Liver (tissue), 9 donors: Measurements from ENCODE around the gene PCNT. TPM values are rescaled to one million over a fixed set of nuclear protein-coding genes. Genes with fewer than 3 reads are reported as not detected.

Experiments used
- DNase-seq: peaks from one replicate; pipeline ENCODE4 v3.0.0-alpha.2; 2017; ENCODE audit warnings: low spot score
- H3K27ac ChIP-seq, 2 donors: one replicate each; pipeline ENCODE4 v1.7.0; 2013; ENCODE audit warnings: inconsistent platforms in 2 of 2, low read length in 2 of 2, control low read depth in 1 of 2, low read depth in 1 of 2, mild to moderate bottlenecking in 1 of 2
- H3K27me3 ChIP-seq, 4 donors: one replicate each; pipeline versions ENCODE4 v1.6.1 to v1.7.0; 2013; ENCODE audit warnings: low read length in 3 of 4, inconsistent platforms in 1 of 4, mild to moderate bottlenecking in 1 of 4, moderate library complexity in 1 of 4; ENCODE audit not compliant: control insufficient read depth in 4 of 4, insufficient read depth in 4 of 4
- H3K36me3 ChIP-seq, 4 donors: one replicate each; pipeline versions ENCODE4 v1.6.1 to v1.7.0; 2013; ENCODE audit warnings: low read length in 3 of 4, mild to moderate bottlenecking in 3 of 4, low read depth in 1 of 4, moderate library complexity in 1 of 4; ENCODE audit not compliant: control insufficient read depth in 4 of 4, insufficient read depth in 3 of 4
- H3K4me1 ChIP-seq, 4 donors: one replicate each; pipeline versions ENCODE4 v1.6.1 to v1.7.0; 2013; ENCODE audit warnings: low read length in 3 of 4, mild to moderate bottlenecking in 3 of 4, moderate library complexity in 1 of 4; ENCODE audit not compliant: control insufficient read depth in 4 of 4, insufficient read depth in 4 of 4
- H3K4me3 ChIP-seq, 3 donors: one replicate each; pipeline versions ENCODE4 v1.6.1 to v1.7.0; 2013; ENCODE audit warnings: low read length in 3 of 3, control low read depth in 1 of 3, low read depth in 1 of 3, mild to moderate bottlenecking in 1 of 3
- H3K9ac ChIP-seq, 2 donors: one replicate each; pipeline ENCODE4 v1.7.0; 2013; ENCODE audit warnings: low read length in 2 of 2, mild to moderate bottlenecking in 2 of 2, moderate library complexity in 2 of 2, control low read depth in 1 of 2, low read depth in 1 of 2
- H3K9me3 ChIP-seq, 4 donors: one replicate each; pipeline versions ENCODE4 v1.6.1 to v1.7.0; 2013; ENCODE audit warnings: low read length in 3 of 4; ENCODE audit not compliant: control insufficient read depth in 4 of 4
- ATF3 ChIP-seq: IDR thresholded peaks from 2 replicates; pipeline ENCODE4 v1.6.1; 2016; ENCODE audit warnings: antibody characterized with exemption
- EGR1 ChIP-seq, 2 donors: IDR thresholded peaks; 2 replicates each; pipeline ENCODE4 v1.6.1; 2016 to 2018; ENCODE audit warnings: antibody characterized with exemption in 2 of 2, low read depth in 2 of 2
- FOXA1 ChIP-seq: IDR thresholded peaks from 2 replicates; pipeline ENCODE4 v1.6.1; 2016; ENCODE audit warnings: antibody characterized with exemption
- FOXA2 ChIP-seq: IDR thresholded peaks from 2 replicates; pipeline ENCODE4 v1.6.1; 2016; ENCODE audit warnings: antibody characterized with exemption
- GABPA ChIP-seq, 2 donors: IDR thresholded peaks in 1 of 2; conservative IDR thresholded peaks in 1 of 2; 2 replicates each; pipeline ENCODE4 v1.6.1; 2016; ENCODE audit warnings: antibody characterized with exemption in 2 of 2, mild to moderate bottlenecking in 1 of 2, moderate library complexity in 1 of 2
- HNF4A ChIP-seq, 2 donors: conservative IDR thresholded peaks; 2 replicates each; pipeline ENCODE4 v1.6.1; 2016; ENCODE audit warnings: antibody characterized with exemption in 2 of 2, mild to moderate bottlenecking in 2 of 2
- HNF4G ChIP-seq: IDR thresholded peaks from 2 replicates; pipeline ENCODE4 v1.6.1; 2016; ENCODE audit warnings: antibody characterized with exemption
- JUND ChIP-seq, 2 donors: IDR thresholded peaks; 2 replicates each; pipeline ENCODE4 v1.6.1; 2016; ENCODE audit warnings: antibody characterized with exemption in 2 of 2
- NR2F2 ChIP-seq: IDR thresholded peaks from 2 replicates; pipeline ENCODE4 v1.6.1; 2016; ENCODE audit warnings: antibody characterized with exemption
- RAD21 ChIP-seq, 2 donors: IDR thresholded peaks; 2 replicates each; pipeline ENCODE4 v1.6.1; 2016; ENCODE audit warnings: antibody characterized with exemption in 2 of 2, mild to moderate bottlenecking in 2 of 2
- REST ChIP-seq: IDR thresholded peaks from 2 replicates; pipeline ENCODE4 v1.6.1; 2016; ENCODE audit warnings: antibody characterized with exemption, mild to moderate bottlenecking
- RXRA ChIP-seq, 2 donors: IDR thresholded peaks; 2 replicates each; pipeline ENCODE4 v1.6.1; 2017 to 2018; ENCODE audit warnings: antibody characterized with exemption in 2 of 2, mild to moderate bottlenecking in 1 of 2
- SP1 ChIP-seq: IDR thresholded peaks from 2 replicates; pipeline ENCODE4 v1.6.1; 2018; ENCODE audit warnings: antibody characterized with exemption, mild to moderate bottlenecking
- TAF1 ChIP-seq: conservative IDR thresholded peaks from 2 replicates; pipeline ENCODE4 v1.6.1; 2016; ENCODE audit warnings: antibody characterized with exemption, mild to moderate bottlenecking
- YY1 ChIP-seq: IDR thresholded peaks from 2 replicates; pipeline ENCODE4 v1.6.1; 2016; ENCODE audit warnings: antibody characterized with exemption, mild to moderate bottlenecking
- WGBS: extraction: QIAGEN DNeasy Blood & Tissue Kit; methylation state at CpG from one replicate; pipeline ENCODE4 v1.1.7; 2013; 5-methylcytosine and 5-hydroxymethylcytosine counted together
- polyA plus RNA-seq, 2 donors: library from polyadenylated mRNA; stranded (reverse) in 1 of 2; unstranded in 1 of 2; fragments of 200-250 nt in 1 of 2; fragments of >200 nt in 1 of 2; fragmentation: Nextera tagmentation in 1 of 2; extraction: Ambion mirVana in 1 of 2; gene quantifications; one replicate each; pipeline versions ENCODE4 v1.2.1 to v1.2.3, GENCODE V29; 2013 to 2015
- total RNA-seq, 2 donors: library from RNA; depleted of rRNA; stranded (reverse); fragments of >200 nt; gene quantifications; one replicate each; pipeline ENCODE4 v1.2.3, GENCODE V29; 2014
- TF ChIP-seq, protein P1 (sequence below): fragments of 150-350 bp; IDR thresholded peaks from 2 replicates; pipeline ENCODE4 v1.5.1; 2017; ENCODE audit warnings: improper control_type of control experiment, low read depth, low read length; ENCODE audit not compliant: missing input control
- TF ChIP-seq, protein P2 (sequence below): IDR thresholded peaks from 2 replicates; pipeline ENCODE4 v1.6.1; 2016; ENCODE audit warnings: antibody characterized with exemption
- donor health status: healthy.
- donor health status: healthy.
- donor health status: healthy.
- donor health status: healthy.
- donor health status: healthy.

PCNT gene
- total and polyA plus RNA-seq, 4 donors: 6.7 to 36.8 (median 15.2) TPM

GRCh38 chr21:46414965-46415275 is 91.0 kb downstream of the PCNT start:
- TF ChIP-seq FOXA1: no peak
- Histone ChIP-seq H3K27ac (no peak overlapping the region), H3K4me1 (no peaks in the 10 kb centered on the region), H3K36me3 (peaks cover 7 to 27% (median 18%) of the 10 kb centered on the region in 4 donors), H3K27me3 (no peaks in the 10 kb centered on the region), H3K9me3 (no peaks in the 10 kb centered on the region), H3K9ac (no peak overlapping the region), H3K4me3 (no peak overlapping the region)
- 98% methylated on average over 13 of the region's 13 CpGs for WGBS
- DNase-seq: no peak

GRCh38 chr21:46416551-46416950 is 92.6 kb downstream of the PCNT start:
- H3K27me3 ChIP-seq: no peaks in the 10 kb centered on the region
- H3K9ac ChIP-seq: no peak overlapping the region
- peaks cover 8 to 22% (median 15%) of the 10 kb centered on the region in 4 donors for H3K36me3 ChIP-seq
- H3K9me3 ChIP-seq: no peaks in the 10 kb centered on the region
- DNase-seq: no peak
- TF ChIP-seq GABPA (IDR thresholded peaks at IDR 0.05 in 1 of 2, conservative IDR thresholded peaks at IDR 0.05 in 1 of 2) (no peak), YY1 (no peak), REST (no peak), TAF1 (no peak), HNF4G (no peak), FOXA2 (no peak), HNF4A (conservative IDR thresholded peaks at IDR 0.05) (no peak), FOXA1 (no peak), JUND (IDR thresholded peaks at IDR 0.05) (no peak), EGR1 (IDR thresholded peaks at IDR 0.05; ENCODE audit: low read depth in 2 of 2) (no peak), RAD21 (IDR thresholded peaks at IDR 0.05) (no peak), RXRA (IDR thresholded peaks at IDR 0.05) (no peak), SP1 (no peak), NR2F2 (no peak), ATF3 (no peak)
- TF ChIP-seq, protein P1, sequence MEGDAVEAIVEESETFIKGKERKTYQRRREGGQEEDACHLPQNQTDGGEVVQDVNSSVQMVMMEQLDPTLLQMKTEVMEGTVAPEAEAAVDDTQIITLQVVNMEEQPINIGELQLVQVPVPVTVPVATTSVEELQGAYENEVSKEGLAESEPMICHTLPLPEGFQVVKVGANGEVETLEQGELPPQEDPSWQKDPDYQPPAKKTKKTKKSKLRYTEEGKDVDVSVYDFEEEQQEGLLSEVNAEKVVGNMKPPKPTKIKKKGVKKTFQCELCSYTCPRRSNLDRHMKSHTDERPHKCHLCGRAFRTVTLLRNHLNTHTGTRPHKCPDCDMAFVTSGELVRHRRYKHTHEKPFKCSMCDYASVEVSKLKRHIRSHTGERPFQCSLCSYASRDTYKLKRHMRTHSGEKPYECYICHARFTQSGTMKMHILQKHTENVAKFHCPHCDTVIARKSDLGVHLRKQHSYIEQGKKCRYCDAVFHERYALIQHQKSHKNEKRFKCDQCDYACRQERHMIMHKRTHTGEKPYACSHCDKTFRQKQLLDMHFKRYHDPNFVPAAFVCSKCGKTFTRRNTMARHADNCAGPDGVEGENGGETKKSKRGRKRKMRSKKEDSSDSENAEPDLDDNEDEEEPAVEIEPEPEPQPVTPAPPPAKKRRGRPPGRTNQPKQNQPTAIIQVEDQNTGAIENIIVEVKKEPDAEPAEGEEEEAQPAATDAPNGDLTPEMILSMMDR: no peak
- TF ChIP-seq, protein P2, sequence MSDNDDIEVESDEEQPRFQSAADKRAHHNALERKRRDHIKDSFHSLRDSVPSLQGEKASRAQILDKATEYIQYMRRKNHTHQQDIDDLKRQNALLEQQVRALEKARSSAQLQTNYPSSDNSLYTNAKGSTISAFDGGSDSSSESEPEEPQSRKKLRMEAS: no peak
- WGBS: 95% methylated on average over 20 of the region's 20 CpGs
- no peak overlapping the region for H3K4me3 ChIP-seq
- H3K27ac ChIP-seq: no peak overlapping the region
- no peaks in the 10 kb centered on the region for H3K4me1 ChIP-seq
